Upper lobe of right lung (tissue), 1 donor: ENCODE results near the gene DNAJC30. TPM values are rescaled to one million over a fixed set of nuclear protein-coding genes. Genes with fewer than 3 reads are reported as not detected.

Experiments
- ATAC-seq: fragments of 200-7000 bp; cut with Tn5 transposase; one replicate; pipeline ENCODE4 v1.9.1; 2020; ENCODE audit warnings: mild to moderate bottlenecking, moderate library complexity
- DNase-seq: peaks from one replicate; pipeline ENCODE4 v3.0.0-alpha.2; 2020
- H3K27ac ChIP-seq: fragments of 200-600 bp; one replicate; pipeline ENCODE4 v1.8.0; 2022
- H3K27me3 ChIP-seq: fragments of 200-600 bp; one replicate; pipeline ENCODE4 v1.8.0; 2022; ENCODE audit warnings: mild to moderate bottlenecking
- H3K36me3 ChIP-seq: fragments of 200-600 bp; one replicate; pipeline ENCODE4 v1.8.0; 2022
- H3K4me1 ChIP-seq: fragments of 200-600 bp; one replicate; pipeline ENCODE4 v1.8.0; 2022
- H3K4me3 ChIP-seq: fragments of 200-600 bp; one replicate; pipeline ENCODE4 v1.8.0; 2022; ENCODE audit warnings: mild to moderate bottlenecking
- H3K9me3 ChIP-seq: fragments of 200-600 bp; one replicate; pipeline ENCODE4 v1.8.0; 2022
- intact Hi-C: fragments of 100-400 bp; cut with DNase I; formaldehyde crosslinking; loops from one replicate; pipeline ENCODE4 v1.11.0; 2022
- total RNA-seq: library from RNA; stranded (reverse); fragmentation: NEBNext Ultra II Directional; extraction: Animal tissue kit (Norgen Biotek cat#: 25700); gene quantifications from one replicate; pipeline ENCODE4 v1.2.1, GENCODE V29; 2021
- TF ChIP-seq, protein P1 (sequence below): fragments of 200-600 bp; IDR thresholded peaks from one replicate; pipeline ENCODE4 v1.8.0; 2022; ENCODE audit warnings: antibody characterized with exemption
- donor health status: DM: no; HTN: yes; CAD: no; lungs with severe emphysema.

Gene DNAJC30
- total RNA-seq, 1 donor from 2014 or later, result 10.2 TPM

DNA sequence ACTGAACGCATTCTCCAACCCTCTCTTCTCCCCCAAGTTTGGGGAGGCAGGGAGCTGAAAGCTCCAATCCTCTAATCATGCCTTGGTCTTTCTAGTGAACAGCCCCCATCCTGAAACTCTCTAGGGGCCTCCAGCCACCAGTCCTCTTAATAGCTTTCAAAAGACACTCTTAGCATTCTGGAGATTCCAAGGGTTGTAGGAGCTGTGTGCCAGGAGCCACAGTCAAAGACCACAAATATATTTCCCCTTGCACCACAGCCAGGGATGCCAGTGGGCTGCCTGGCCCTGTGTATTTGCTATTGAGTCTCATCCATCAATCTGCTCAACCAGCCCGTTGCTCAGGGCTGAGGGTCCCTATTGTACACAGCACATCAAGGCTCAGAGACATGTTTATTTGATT lies 40.4 kb downstream of the DNAJC30 start:
- no peak for DNase-seq
- no peak overlapping the region for H3K27ac ChIP-seq
- no peaks in the 10 kb centered on the region for H3K36me3 ChIP-seq
- TF ChIP-seq, protein P1, sequence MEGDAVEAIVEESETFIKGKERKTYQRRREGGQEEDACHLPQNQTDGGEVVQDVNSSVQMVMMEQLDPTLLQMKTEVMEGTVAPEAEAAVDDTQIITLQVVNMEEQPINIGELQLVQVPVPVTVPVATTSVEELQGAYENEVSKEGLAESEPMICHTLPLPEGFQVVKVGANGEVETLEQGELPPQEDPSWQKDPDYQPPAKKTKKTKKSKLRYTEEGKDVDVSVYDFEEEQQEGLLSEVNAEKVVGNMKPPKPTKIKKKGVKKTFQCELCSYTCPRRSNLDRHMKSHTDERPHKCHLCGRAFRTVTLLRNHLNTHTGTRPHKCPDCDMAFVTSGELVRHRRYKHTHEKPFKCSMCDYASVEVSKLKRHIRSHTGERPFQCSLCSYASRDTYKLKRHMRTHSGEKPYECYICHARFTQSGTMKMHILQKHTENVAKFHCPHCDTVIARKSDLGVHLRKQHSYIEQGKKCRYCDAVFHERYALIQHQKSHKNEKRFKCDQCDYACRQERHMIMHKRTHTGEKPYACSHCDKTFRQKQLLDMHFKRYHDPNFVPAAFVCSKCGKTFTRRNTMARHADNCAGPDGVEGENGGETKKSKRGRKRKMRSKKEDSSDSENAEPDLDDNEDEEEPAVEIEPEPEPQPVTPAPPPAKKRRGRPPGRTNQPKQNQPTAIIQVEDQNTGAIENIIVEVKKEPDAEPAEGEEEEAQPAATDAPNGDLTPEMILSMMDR, result no peak
- ATAC-seq, result no peak
- H3K4me3 ChIP-seq, result no peak overlapping the region
- H3K9me3 ChIP-seq, result no peaks in the 10 kb centered on the region
- H3K4me1 ChIP-seq, result peaks cover under 1% of the 10 kb centered on the region
- peaks cover 13% of the 10 kb centered on the region for H3K27me3 ChIP-seq
- intact Hi-C loops, result no loop called here

DNA sequence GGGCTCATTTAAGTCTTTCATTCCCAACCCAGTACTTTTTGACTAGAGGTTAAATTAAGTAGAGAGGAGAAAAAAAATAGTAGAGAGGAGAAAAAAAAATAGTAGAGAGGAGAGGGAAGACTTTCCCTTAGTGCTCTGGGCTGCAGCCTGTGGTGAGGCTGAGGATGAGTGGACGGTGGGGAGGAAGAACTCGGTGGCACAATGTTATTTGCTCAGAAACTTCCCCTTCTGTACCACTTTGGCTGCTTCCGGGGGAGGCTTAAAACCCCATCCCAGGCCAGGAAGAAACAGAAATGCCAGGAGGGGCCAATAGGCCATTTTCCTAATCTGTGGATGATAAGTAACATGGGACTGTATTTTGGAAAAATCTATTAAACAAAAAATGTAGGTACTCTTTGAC lies 44.3 kb downstream of the DNAJC30 start:
- no peaks in the 10 kb centered on the region for H3K9me3 ChIP-seq
- no peaks in the 10 kb centered on the region for H3K4me1 ChIP-seq
- intact Hi-C loops, result no loop called here
- peaks cover 9% of the 10 kb centered on the region for H3K27me3 ChIP-seq
- no peak for ATAC-seq
- no peak for DNase-seq
- no peak overlapping the region for H3K27ac ChIP-seq
- no peaks in the 10 kb centered on the region for H3K36me3 ChIP-seq
- no peak overlapping the region for H3K4me3 ChIP-seq
- TF ChIP-seq, protein P1, result no peak

DNA sequence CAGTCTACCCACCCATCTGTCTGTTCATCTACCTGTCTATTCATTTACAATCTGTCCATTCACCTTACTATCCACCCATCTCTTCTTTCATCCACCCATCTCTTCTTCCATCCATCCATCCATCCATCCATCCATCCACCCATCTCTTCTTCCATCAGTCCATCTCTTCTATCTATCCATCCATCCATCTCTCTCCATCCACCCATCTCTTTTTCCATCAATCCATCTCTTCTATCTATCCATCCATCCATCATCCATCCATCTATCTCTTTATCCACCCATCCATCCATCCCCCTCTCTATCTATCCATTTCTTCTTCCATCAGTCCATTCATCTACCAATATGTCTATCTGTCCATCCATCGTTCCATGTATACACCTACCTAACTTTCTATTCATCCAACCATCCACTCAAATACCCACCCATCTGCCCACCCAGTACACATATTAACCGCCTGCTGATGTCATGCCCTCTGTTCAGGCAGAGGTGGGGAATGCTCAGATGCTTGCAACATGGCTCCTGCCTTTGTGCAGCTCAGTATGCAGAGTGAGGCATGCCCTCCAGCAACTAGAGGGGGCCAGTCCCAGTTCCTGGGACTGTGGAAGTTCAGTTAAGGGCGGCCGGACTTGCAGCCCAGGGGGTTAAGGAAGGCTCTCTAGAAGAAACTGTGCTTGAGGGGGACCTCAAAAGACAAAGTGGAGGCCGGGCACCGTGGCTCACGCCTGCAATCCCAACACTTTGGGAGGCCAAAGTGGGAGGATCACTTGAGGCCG lies 47.6 kb downstream of the DNAJC30 start:
- Histone ChIP-seq H3K4me1 (no peaks in the 10 kb centered on the region), H3K9me3 (no peaks in the 10 kb centered on the region), H3K27me3 (peaks cover 9% of the 10 kb centered on the region), H3K27ac (no peak overlapping the region), H3K36me3 (no peaks in the 10 kb centered on the region), H3K4me3 (no peak overlapping the region)
- intact Hi-C loops, result no loop called here
- TF ChIP-seq, protein P1, result no peak
- DNase-seq, result no peak
- ATAC-seq, result no peak

DNA sequence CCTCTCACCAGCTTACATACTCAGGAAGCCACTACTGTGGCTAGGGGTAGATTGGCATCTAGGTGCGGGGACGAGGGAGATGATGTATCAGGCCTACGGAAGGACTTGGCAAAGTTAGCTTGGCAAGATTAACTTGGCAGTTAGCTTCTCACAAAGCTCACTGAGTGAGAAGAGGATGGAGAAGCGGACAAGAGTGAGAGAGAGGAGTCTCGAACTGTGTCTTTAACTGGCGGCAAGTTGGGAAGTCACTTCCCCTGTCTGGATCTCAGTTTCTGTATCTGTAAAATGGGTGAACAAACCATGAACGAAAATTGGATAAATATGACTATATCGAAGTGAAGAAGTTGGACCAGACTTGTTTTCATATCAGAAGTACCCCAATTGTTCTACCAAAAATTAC lies 49.4 kb downstream of the DNAJC30 start:
- Histone ChIP-seq H3K36me3 (no peaks in the 10 kb centered on the region), H3K9me3 (no peaks in the 10 kb centered on the region), H3K4me1 (no peaks in the 10 kb centered on the region), H3K4me3 (no peak overlapping the region), H3K27me3 (peaks cover 13% of the 10 kb centered on the region), H3K27ac (no peak overlapping the region)
- intact Hi-C loops, result no loop called here
- ATAC-seq (no peak), DNase-seq (no peak)
- TF ChIP-seq, protein P1, result no peak

DNA sequence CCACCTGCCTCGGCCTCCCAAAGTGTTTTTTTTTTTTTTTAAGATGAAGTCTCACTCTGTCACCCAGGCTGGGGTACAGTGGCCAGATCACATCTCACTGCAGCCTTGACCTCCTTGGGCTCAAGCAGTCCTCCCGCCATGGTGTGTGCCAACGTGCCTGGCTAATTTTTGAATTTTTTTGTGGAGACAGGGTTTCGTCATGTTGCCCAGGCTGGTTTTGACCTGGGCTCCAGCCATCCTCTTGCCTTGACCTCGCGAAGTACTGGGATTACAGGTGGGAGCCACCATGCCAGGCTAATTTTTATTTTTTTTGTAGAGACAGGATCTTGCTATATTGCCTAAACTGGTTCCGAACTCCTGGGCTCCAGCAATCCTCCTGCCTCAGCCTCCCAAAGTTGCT lies 49.9 kb downstream of the DNAJC30 start:
- no peak for ATAC-seq
- intact Hi-C loops, result no loop called here
- no peak for DNase-seq
- no peaks in the 10 kb centered on the region for H3K36me3 ChIP-seq
- H3K9me3 ChIP-seq, result no peaks in the 10 kb centered on the region
- TF ChIP-seq, protein P1, result no peak
- H3K4me1 ChIP-seq, result no peaks in the 10 kb centered on the region
- peaks cover 17% of the 10 kb centered on the region for H3K27me3 ChIP-seq
- no peak overlapping the region for H3K4me3 ChIP-seq
- H3K27ac ChIP-seq, result no peak overlapping the region
